ENCODE measurements around the gene NSUN3.

GRCh38 chr3:94020293-94020692 lies 42.6 kb upstream of the NSUN3 start:
- TF ChIP-seq CTCF (IDR thresholded peaks at IDR 0.05 in 4 of 5, conservative IDR thresholded peaks at IDR 0.05 in 1 of 5) (no peak), POLR2A (IDR thresholded peaks at IDR 0.05) (no peak)
